Right lobe of liver (tissue), 6 donors: Measurements from ENCODE around the gene SMPDL3A. TPM values are rescaled to one million over a fixed set of nuclear protein-coding genes. Genes with fewer than 3 reads are reported as not detected.
A peak's percentile ranks its signal among the peaks of the same experiment; 100 is the strongest.

ENCODE experiments used
- ATAC-seq, 4 donors: fragments of 200-7000 bp; cut with Tn5 transposase; one replicate each; pipeline ENCODE4 v1.9.1; 2020; ENCODE audit warnings: mild to moderate bottlenecking in 4 of 4, moderate library complexity in 4 of 4
- DNase-seq, 3 donors: peaks; one replicate each; pipeline ENCODE4 v3.0.0-alpha.2; 2020
- H3K27ac ChIP-seq, 3 donors: fragments of 200-600 bp; one replicate each; pipeline ENCODE4 v1.8.0; 2022
- H3K27me3 ChIP-seq, 2 donors: fragments of 200-600 bp; one replicate each; pipeline ENCODE4 v1.8.0; 2022
- H3K36me3 ChIP-seq, 4 donors: fragments of 200-600 bp; sonication (generic) in 1 of 4; one replicate each; pipeline versions ENCODE4 v1.5.1 to v1.8.0; 2017 to 2022; ENCODE audit warnings: control low read depth in 1 of 4
- H3K4me1 ChIP-seq, 4 donors: fragments of 200-600 bp; sonication (generic) in 1 of 4; one replicate each; pipeline versions ENCODE4 v1.5.1 to v1.8.0; 2017 to 2022; ENCODE audit warnings: control low read depth in 1 of 4
- H3K4me3 ChIP-seq, 3 donors: fragments of 200-600 bp; one replicate each; pipeline ENCODE4 v1.8.0; 2022
- H3K9me3 ChIP-seq, 4 donors: fragments of 200-600 bp; sonication (generic) in 1 of 4; one replicate each; pipeline versions ENCODE4 v1.5.1 to v1.8.0; 2017 to 2022; ENCODE audit warnings: control low read depth in 1 of 4
- POLR2A ChIP-seq: fragments of 450-650 bp; IDR thresholded peaks from one replicate; pipeline ENCODE4 v1.6.1; 2017; ENCODE audit warnings: antibody characterized with exemption, mild to moderate bottlenecking
- WGBS: methylation state at CpG from one replicate; pipeline ENCODE4 v1.1.6; 2018; ENCODE audit warnings: low coverage, low lambda C conversion rate; ENCODE audit not compliant: insufficient coverage; ENCODE audit errors: missing lambda C conversion rate; 5-methylcytosine and 5-hydroxymethylcytosine counted together
- intact Hi-C, 2 donors: fragments of 100-400 bp; cut with DNase I; formaldehyde crosslinking; loops; one replicate each; pipeline versions ENCODE4 v1.11.2 to v1.14.1; 2022
- total RNA-seq, 6 experiments: library from RNA; depleted of rRNA in 2 of 6; stranded (reverse); fragments of >200 nt in 2 of 6; fragmentation: NEBNext Ultra II Directional in 3 of 6; extraction: Animal tissue kit (Norgen Biotek cat#: 25700) in 3 of 6; gene quantifications; one replicate each; pipeline versions ENCODE4 v1.1.0 to v1.2.4, GENCODE V29; 2016 to 2023
- TF ChIP-seq, protein P1 (sequence below), 4 donors: fragments of 200-600 bp in 3 of 4; fragments of 450-650 bp in 1 of 4; IDR thresholded peaks; one replicate each; pipeline versions ENCODE4 v1.5.1 to v1.8.0; 2016 to 2022; ENCODE audit warnings: antibody characterized with exemption in 4 of 4, mild to moderate bottlenecking in 2 of 4
- donor health status: DM: no; HTN: yes; CAD: no.
- donor health status: DM: no; HTN: no; CAD: no.
- donor health status: DM: no; HTN: no; CAD: no.
- donor health status: DM: no; HTN: yes; CAD: no.
- donor health status: DM: no; HTN: yes; CAD: no.

Gene SMPDL3A
- total RNA-seq, 6 experiments from 2014 or later = 27.5 to 51.9 (median 36.1) TPM

DNA sequence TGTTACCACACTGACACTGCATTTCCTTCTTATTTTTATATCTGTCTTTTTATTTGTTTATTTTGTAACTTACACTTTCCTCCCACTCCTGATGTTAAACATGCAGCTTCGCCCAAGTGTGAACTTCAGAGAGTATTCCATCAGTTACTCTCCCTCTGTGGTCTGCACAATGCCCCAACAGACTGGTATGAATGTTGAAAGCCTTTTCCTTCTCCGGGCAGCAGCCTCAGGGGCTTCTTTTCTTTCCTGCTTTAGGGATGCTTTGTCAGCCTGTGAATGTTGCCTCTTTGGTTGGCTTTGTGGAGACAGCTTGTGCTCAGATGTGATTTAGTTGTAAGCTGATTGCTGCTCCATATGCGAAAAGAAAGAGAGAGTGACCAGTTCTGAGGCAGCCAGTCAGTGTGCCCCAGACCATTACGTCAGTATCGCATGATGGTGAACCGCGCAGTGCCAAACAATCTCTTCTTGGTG is 44.0 kb downstream of the SMPDL3A start:
- Histone ChIP-seq H3K27me3 (no peaks in the 10 kb centered on the region), H3K9me3 (no peaks in the 10 kb centered on the region), H3K4me1 (no peaks in the 10 kb centered on the region), H3K4me3 (no peak overlapping the region), H3K27ac (no peak overlapping the region), H3K36me3 (no peaks in the 10 kb centered on the region)
- WGBS = 85% methylated on average over 7 of the region's 7 CpGs
- intact Hi-C loops = no loop called here
- ATAC-seq = no peak
- DNase-seq = no peak
- TF ChIP-seq, protein P1, sequence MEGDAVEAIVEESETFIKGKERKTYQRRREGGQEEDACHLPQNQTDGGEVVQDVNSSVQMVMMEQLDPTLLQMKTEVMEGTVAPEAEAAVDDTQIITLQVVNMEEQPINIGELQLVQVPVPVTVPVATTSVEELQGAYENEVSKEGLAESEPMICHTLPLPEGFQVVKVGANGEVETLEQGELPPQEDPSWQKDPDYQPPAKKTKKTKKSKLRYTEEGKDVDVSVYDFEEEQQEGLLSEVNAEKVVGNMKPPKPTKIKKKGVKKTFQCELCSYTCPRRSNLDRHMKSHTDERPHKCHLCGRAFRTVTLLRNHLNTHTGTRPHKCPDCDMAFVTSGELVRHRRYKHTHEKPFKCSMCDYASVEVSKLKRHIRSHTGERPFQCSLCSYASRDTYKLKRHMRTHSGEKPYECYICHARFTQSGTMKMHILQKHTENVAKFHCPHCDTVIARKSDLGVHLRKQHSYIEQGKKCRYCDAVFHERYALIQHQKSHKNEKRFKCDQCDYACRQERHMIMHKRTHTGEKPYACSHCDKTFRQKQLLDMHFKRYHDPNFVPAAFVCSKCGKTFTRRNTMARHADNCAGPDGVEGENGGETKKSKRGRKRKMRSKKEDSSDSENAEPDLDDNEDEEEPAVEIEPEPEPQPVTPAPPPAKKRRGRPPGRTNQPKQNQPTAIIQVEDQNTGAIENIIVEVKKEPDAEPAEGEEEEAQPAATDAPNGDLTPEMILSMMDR (IDR thresholded peaks at IDR 0.05) = no peak
- no peak for TF ChIP-seq POLR2A

DNA sequence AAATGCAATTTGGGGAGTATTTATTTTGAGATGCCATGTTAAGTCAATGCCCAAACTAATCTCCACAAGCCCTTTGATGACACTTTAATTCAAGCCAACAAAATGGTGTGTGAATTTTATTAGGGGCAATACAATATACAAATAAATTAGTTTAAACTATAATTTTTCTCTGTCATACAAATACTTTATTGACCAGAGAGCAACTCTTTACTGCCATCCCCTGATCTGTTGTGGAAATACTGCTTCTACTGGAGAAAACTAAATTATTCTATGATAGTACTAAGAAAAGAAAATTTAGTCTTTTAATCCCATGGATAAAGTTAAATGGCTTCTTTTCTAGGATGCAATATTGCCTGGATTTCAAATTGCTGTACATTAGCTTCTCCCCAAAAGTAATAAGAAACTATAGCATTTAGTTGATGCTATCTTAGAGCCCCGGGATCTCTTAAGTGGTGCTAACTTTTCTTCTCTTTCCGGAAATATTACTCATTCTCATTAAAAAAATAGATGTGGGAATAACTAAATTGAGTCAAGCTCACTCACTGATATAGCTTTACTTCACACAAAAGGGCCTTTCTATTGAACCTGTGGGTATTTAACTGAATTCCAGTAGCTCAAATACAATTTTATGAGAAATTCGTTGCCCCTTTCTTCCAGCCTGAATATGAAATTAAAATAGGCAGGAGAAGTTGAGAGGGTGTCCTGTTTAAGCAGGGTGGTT is 49.2 kb downstream of the SMPDL3A start:
- DNase-seq = no peak
- no peak overlapping the region for H3K4me3 ChIP-seq
- TF ChIP-seq, protein P1 (IDR thresholded peaks at IDR 0.05) = peak; percentile 47 to 67 (median 56)
- no peak for TF ChIP-seq POLR2A
- H3K27ac ChIP-seq = no peak overlapping the region
- no peaks in the 10 kb centered on the region for H3K27me3 ChIP-seq
- intact Hi-C loops = loop anchor here in 1 of 2 donors (5.0 kb wide), 1 partner anchor 96 kb away; no protein-coding TSS in a partner anchor
- H3K36me3 ChIP-seq = no peaks in the 10 kb centered on the region
- H3K9me3 ChIP-seq = no peaks in the 10 kb centered on the region
- WGBS = 75% methylated on average over 3 of the region's 3 CpGs
- no peaks in the 10 kb centered on the region for H3K4me1 ChIP-seq
- ATAC-seq = peak; percentile 54 to 64 (median 62)

DNA sequence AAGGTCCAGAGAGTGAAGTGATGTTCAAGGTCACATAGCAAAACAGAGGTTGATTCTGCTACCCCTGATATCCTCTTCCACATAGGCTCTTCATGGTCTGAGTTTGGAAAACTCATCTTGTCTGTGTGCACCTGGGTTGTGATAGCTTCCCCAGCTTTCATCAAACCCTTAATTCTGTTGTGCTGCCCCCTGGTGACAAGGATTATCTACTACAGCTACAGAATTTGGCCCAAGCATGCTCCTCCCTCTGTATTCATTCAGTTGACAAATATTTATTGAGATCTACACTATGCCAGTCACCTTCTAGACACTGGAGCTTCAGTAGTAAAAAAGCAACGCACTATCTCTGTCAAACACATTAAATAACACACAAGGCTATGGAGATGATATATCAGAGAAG is 50.4 kb downstream of the SMPDL3A start:
- Histone ChIP-seq H3K27ac (no peak overlapping the region), H3K9me3 (no peaks in the 10 kb centered on the region), H3K36me3 (no peaks in the 10 kb centered on the region), H3K4me3 (no peak overlapping the region), H3K27me3 (no peaks in the 10 kb centered on the region), H3K4me1 (no peaks in the 10 kb centered on the region)
- no peak for TF ChIP-seq POLR2A
- TF ChIP-seq, protein P1 (IDR thresholded peaks at IDR 0.05) = peak; percentile 54 to 89 (median 60)
- DNase-seq = peak in 1 of 3 donors; percentile 68
- intact Hi-C loops = loop anchor here in 1 of 2 donors (5.0 kb wide), 1 partner anchor 97 kb away; no protein-coding TSS in a partner anchor
- ATAC-seq = peak; percentile 99 to 100 (median 100)
- 0% methylated on average over 1 of the region's 1 CpG for WGBS

DNA sequence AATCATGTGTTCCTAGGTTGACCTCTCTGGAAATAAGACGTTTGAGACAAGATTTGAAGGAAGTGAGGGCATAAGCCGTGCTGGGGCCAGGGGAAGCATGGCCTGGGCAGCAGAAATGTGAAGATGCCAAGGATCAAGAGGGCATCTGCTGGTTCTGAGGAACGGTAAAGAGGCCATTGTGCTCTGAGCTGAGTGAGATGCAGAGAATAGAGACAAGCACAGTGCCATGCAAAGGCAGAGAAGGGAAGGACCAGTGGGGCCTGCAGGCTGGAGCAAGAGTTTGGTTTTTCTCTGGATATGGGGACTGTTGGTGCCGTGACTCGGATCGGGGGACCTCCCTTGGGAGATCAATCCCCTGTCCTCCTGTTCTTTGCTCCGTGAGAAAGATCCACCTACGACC is 50.8 kb downstream of the SMPDL3A start:
- no peaks in the 10 kb centered on the region for H3K4me1 ChIP-seq
- H3K27ac ChIP-seq = no peak overlapping the region
- intact Hi-C loops = loop anchor here in 1 of 2 donors (5.0 kb wide), 1 partner anchor 98 kb away; no protein-coding TSS in a partner anchor
- no peak overlapping the region for H3K4me3 ChIP-seq
- no peak for TF ChIP-seq POLR2A
- TF ChIP-seq, protein P1 (IDR thresholded peaks at IDR 0.05) = no peak
- ATAC-seq (peak in 2 of 4 donors; percentile 9 to 21), DNase-seq (no peak)
- no peaks in the 10 kb centered on the region for H3K36me3 ChIP-seq
- H3K9me3 ChIP-seq = no peaks in the 10 kb centered on the region
- no peaks in the 10 kb centered on the region for H3K27me3 ChIP-seq
- 17% methylated on average over 3 of the region's 8 CpGs for WGBS
